ENCODE results near the gene SLC41A3.
"Not testable (repeated sequence)": the region's sequence is repeated elsewhere in the genome, so short reads cannot be mapped to it uniquely, and the experiment has no call there.

Gene SLC41A3

GRCh38 chr3:126100634-126101301 lies 16.8 kb upstream of the SLC41A3 start:
- no peak for TF ChIP-seq CTCF (IDR thresholded peaks at IDR 0.05)
- Histone ChIP-seq H3K4me3 (ENCODE audit: low read depth in 1 of 2, low read length in 1 of 2) (no peak overlapping the region), H3K36me3 (no peaks in the 10 kb centered on the region), H3K4me1 (ENCODE audit: control insufficient read depth in 1 of 2, insufficient read depth in 1 of 2, low read depth in 1 of 2, low read length in 1 of 2) (no peaks in the 10 kb centered on the region), H3K27me3 (no peaks in the 10 kb centered on the region), H3K27ac (no peak overlapping the region), H3K9me3 (no peaks in the 10 kb centered on the region)

- Histone ChIP-seq H3K36me3 (no peaks in the 10 kb centered on the region), H3K9me3 (no peaks in the 10 kb centered on the region), H3K27me3 (no peaks in the 10 kb centered on the region), H3K4me3 (ENCODE audit: low read depth in 1 of 2, low read length in 1 of 2) (no peak overlapping the region), H3K27ac (no peak overlapping the region), H3K4me1 (ENCODE audit: control insufficient read depth in 1 of 2, insufficient read depth in 1 of 2, low read depth in 1 of 2, low read length in 1 of 2) (no peaks in the 10 kb centered on the region)
- no peak for TF ChIP-seq CTCF (IDR thresholded peaks at IDR 0.05)
These were observed 16.3 kb upstream of the SLC41A3 start for GRCh38 chr3:126100269-126100633.

GRCh38 chr3:126098391-126098858 lies 14.5 kb upstream of the SLC41A3 start:
- Histone ChIP-seq H3K27me3 (no peaks in the 10 kb centered on the region), H3K4me1 (ENCODE audit: control insufficient read depth in 1 of 2, insufficient read depth in 1 of 2, low read depth in 1 of 2, low read length in 1 of 2) (no peaks in the 10 kb centered on the region), H3K36me3 (no peaks in the 10 kb centered on the region), H3K9me3 (no peaks in the 10 kb centered on the region), H3K27ac (no peak overlapping the region), H3K4me3 (ENCODE audit: low read depth in 1 of 2, low read length in 1 of 2) (no peak overlapping the region)
- TF ChIP-seq CTCF (IDR thresholded peaks at IDR 0.05): no peak

GRCh38 chr3:126097801-126098200 lies 13.9 kb upstream of the SLC41A3 start:
- Histone ChIP-seq H3K9me3 (no peaks in the 10 kb centered on the region), H3K4me3 (ENCODE audit: low read depth in 1 of 2, low read length in 1 of 2) (no peak overlapping the region), H3K4me1 (ENCODE audit: control insufficient read depth in 1 of 2, insufficient read depth in 1 of 2, low read depth in 1 of 2, low read length in 1 of 2) (no peaks in the 10 kb centered on the region), H3K27ac (no peak overlapping the region), H3K36me3 (no peaks in the 10 kb centered on the region), H3K27me3 (no peaks in the 10 kb centered on the region)
- TF ChIP-seq CTCF (IDR thresholded peaks at IDR 0.05): no peak

GRCh38 chr3:126096274-126096673 lies 12.3 kb upstream of the SLC41A3 start:
- H3K27me3 ChIP-seq; H3K4me1 ChIP-seq (ENCODE audit: control insufficient read depth in 1 of 2, insufficient read depth in 1 of 2, low read depth in 1 of 2, low read length in 1 of 2); H3K27ac ChIP-seq; H3K36me3 ChIP-seq; H3K4me3 ChIP-seq (ENCODE audit: low read depth in 1 of 2, low read length in 1 of 2); H3K9me3 ChIP-seq: not testable (repeated sequence)

GRCh38 chr3:126092128-126092527 lies 8.2 kb upstream of the SLC41A3 start:
- not testable (repeated sequence) for H3K4me3 ChIP-seq (ENCODE audit: low read depth in 1 of 2, low read length in 1 of 2); H3K36me3 ChIP-seq; H3K27ac ChIP-seq; H3K9me3 ChIP-seq; H3K27me3 ChIP-seq; H3K4me1 ChIP-seq (ENCODE audit: control insufficient read depth in 1 of 2, insufficient read depth in 1 of 2, low read depth in 1 of 2, low read length in 1 of 2)
